Activated naive CD4-positive, alpha-beta T cell treated with anti-CD3 and anti-CD28 coated beads, Interleukin-2, amount 50 U/mL, for 16 hours (primary cell): Measurements from ENCODE around the gene RHEB.

Experiments
- DNase-seq: peaks from one replicate; pipeline ENCODE4 v3.0.0-alpha.2; 2020

RHEB gene

GRCh38 chr7:151429560-151430331 lies 89.9 kb downstream of the RHEB start:
- DNase-seq, result peak; percentile 39

GRCh38 chr7:151429237-151429559 lies 90.5 kb downstream of the RHEB start:
- no peak for DNase-seq

GRCh38 chr7:151428378-151429236 lies 91.1 kb downstream of the RHEB start:
- DNase-seq, result no peak

- DNase-seq, result no peak
Measured at GRCh38 chr7:151427705-151428377, 91.9 kb downstream of the RHEB start.

GRCh38 chr7:151426904-151427704 lies 92.6 kb downstream of the RHEB start:
- DNase-seq, result no peak

GRCh38 chr7:151426441-151426903 lies 93.2 kb downstream of the RHEB start:
- no peak for DNase-seq

- no peak for DNase-seq
Measured at GRCh38 chr7:151425670-151426440, 93.8 kb downstream of the RHEB start.

GRCh38 chr7:151424799-151425198 lies 94.9 kb downstream of the RHEB start:
- DNase-seq, result no peak

- no peak for DNase-seq
Measured at GRCh38 chr7:151423936-151424335, 95.8 kb downstream of the RHEB start.

GRCh38 chr7:151423226-151423625 lies 96.5 kb downstream of the RHEB start:
- DNase-seq, result no peak

- DNase-seq, result no peak
Measured at GRCh38 chr7:151422212-151422611, 97.5 kb downstream of the RHEB start.

GRCh38 chr7:151420144-151420543 lies 99.6 kb downstream of the RHEB start:
- no peak for DNase-seq

GRCh38 chr7:151416941-151417315 lies 102.8 kb downstream of the RHEB start:
- no peak for DNase-seq

- DNase-seq, result no peak
Measured at GRCh38 chr7:151416112-151416940, 103.4 kb downstream of the RHEB start.
